GM23248 (cell line): Measurements from ENCODE around the gene RNLS. TPM values are rescaled to one million over a fixed set of nuclear protein-coding genes. Genes with fewer than 3 reads are reported as not detected.
"Not testable (repeated sequence)": the region's sequence is repeated elsewhere in the genome, so short reads cannot be mapped to it uniquely, and the experiment has no call there.

Experiments used
- DNase-seq: peaks from one replicate; pipeline ENCODE4 v3.0.0-alpha.2; 2015
- H2AFZ ChIP-seq: fragments of 200-600 bp; sonication (generic); 2 replicates; pipeline ENCODE4 v1.6.1; 2016; ENCODE audit warnings: antibody characterized with exemption
- H3F3A ChIP-seq: fragments of 200-600 bp; sonication (generic); 2 replicates; pipeline ENCODE4 v1.6.1; 2016; ENCODE audit warnings: mild to moderate bottlenecking, antibody characterized with exemption, mixed run types; ENCODE audit not compliant: insufficient read depth
- H3K27ac ChIP-seq: fragments of 200-600 bp; sonication (generic); 2 replicates; pipeline ENCODE4 v1.5.1; 2016; ENCODE audit warnings: mild to moderate bottlenecking
- H3K27me3 ChIP-seq: fragments of 200-600 bp; sonication (generic); replicated peaks from 2 replicates; pipeline ENCODE4 v1.6.1; 2016; ENCODE audit warnings: mild to moderate bottlenecking; ENCODE audit not compliant: insufficient read depth
- H3K36me3 ChIP-seq: fragments of 200-600 bp; sonication (generic); 2 replicates; pipeline ENCODE4 v1.6.1; 2016; ENCODE audit warnings: low read depth, mild to moderate bottlenecking
- H3K4me1 ChIP-seq: fragments of 200-600 bp; sonication (generic); 2 replicates; pipeline ENCODE4 v1.6.1; 2016; ENCODE audit warnings: mild to moderate bottlenecking; ENCODE audit not compliant: insufficient read depth
- H3K4me2 ChIP-seq: fragments of 200-600 bp; sonication (generic); one replicate; pipeline ENCODE4 v1.6.1; 2016; ENCODE audit warnings: mild to moderate bottlenecking; ENCODE audit not compliant: unreplicated experiment
- H3K4me3 ChIP-seq: fragments of 200-600 bp; sonication (generic); 2 replicates; pipeline ENCODE4 v1.5.1; 2016; ENCODE audit warnings: mild to moderate bottlenecking
- H3K79me2 ChIP-seq: fragments of 200-600 bp; sonication (generic); 2 replicates; pipeline ENCODE4 v1.6.1; 2016; ENCODE audit warnings: mild to moderate bottlenecking; ENCODE audit not compliant: insufficient read depth
- H3K9ac ChIP-seq: fragments of 200-600 bp; sonication (generic); 2 replicates; pipeline ENCODE4 v1.6.1; 2016; ENCODE audit warnings: mild to moderate bottlenecking
- H3K9me2 ChIP-seq: fragments of 200-600 bp; sonication (generic); 2 replicates; pipeline ENCODE4 v1.6.1; 2016; ENCODE audit warnings: mixed run types, mild to moderate bottlenecking, moderate library complexity; ENCODE audit not compliant: insufficient read depth
- H3K9me3 ChIP-seq: fragments of 200-600 bp; sonication (generic); one replicate; pipeline ENCODE4 v1.6.1; 2017; ENCODE audit warnings: low read depth
- H4K20me1 ChIP-seq: fragments of 200-600 bp; sonication (generic); 2 replicates; pipeline ENCODE4 v1.6.0; 2016; ENCODE audit not compliant: insufficient read depth
- EZH2 ChIP-seq: fragments of 200-600 bp; sonication (generic); IDR thresholded peaks from 2 replicates; pipeline ENCODE4 v1.6.1; 2018; ENCODE audit warnings: antibody characterized with exemption, mild to moderate bottlenecking; ENCODE audit not compliant: insufficient read depth, poor library complexity, severe bottlenecking
- EZH2phosphoT487 ChIP-seq: fragments of 200-600 bp; sonication (generic); IDR thresholded peaks from 2 replicates; pipeline ENCODE4 v1.6.1; 2018; ENCODE audit warnings: antibody characterized with exemption, moderate library complexity, mild to moderate bottlenecking, low read depth; ENCODE audit not compliant: insufficient read depth
- WGBS, 2 experiments: methylation state at CpG; one replicate each; pipeline ENCODE4 v1.1.6; 2015 to 2017; ENCODE audit warnings: low lambda C conversion rate in 2 of 2, low coverage in 1 of 2; ENCODE audit errors: missing lambda C conversion rate in 2 of 2; 5-methylcytosine and 5-hydroxymethylcytosine counted together
- in situ Hi-C: fragments of 300-500 bp; cut with MboI; formaldehyde crosslinking; loops from 2 replicates; pipeline ENCODE4 v1.15.0; 2020
- polyA plus RNA-seq: library from polyadenylated mRNA; unstranded; fragments of >200 nt; fragmentation: Nextera tagmentation; extraction: Ambion mirVana; gene quantifications from 2 replicates; pipeline ENCODE4 v1.2.1, GENCODE V29; 2016
- total RNA-seq: library from RNA; depleted of rRNA; stranded (reverse); fragments of >200 nt; shearing (Covaris generic); gene quantifications from 2 replicates; pipeline ENCODE4 v1.2.3, GENCODE V29; 2014

The RNLS gene
- total and polyA plus RNA-seq, 2 experiments from 2014 or later, result 11.5 to 23.1 TPM

- 83 to 93% methylated on average over 3 of the region's 3 CpGs for WGBS, 2 experiments
- in situ Hi-C loops, result no loop called here
- Histone ChIP-seq H3K4me2 (no peak overlapping the region), H3K4me1 (no peaks in the 10 kb centered on the region), H3K4me3 (no peak overlapping the region), H3K9me2 (peaks cover 5% of the 10 kb centered on the region; the same call in 1 of the 2 replicates), H3K9me3 (no peaks in the 10 kb centered on the region), H4K20me1 (no peaks in the 10 kb centered on the region), H3K9ac (no peak overlapping the region), H3K27ac (no peak overlapping the region), H3K79me2 (no peaks in the 10 kb centered on the region), H3F3A (no peaks in the 10 kb centered on the region), H2AFZ (no peak overlapping the region), H3K27me3 (no peaks in the 10 kb centered on the region), H3K36me3 (no peaks in the 10 kb centered on the region)
- TF ChIP-seq EZH2, result no peak
- TF ChIP-seq EZH2phosphoT487, result no peak
- no peak for DNase-seq
These were observed 273.8 kb downstream of the RNLS start for GRCh38 chr10:88309365-88309764.

GRCh38 chr10:88308361-88308760, 274.8 kb downstream of the RNLS start:
- H3K27ac ChIP-seq, H4K20me1 ChIP-seq, H3F3A ChIP-seq, H3K36me3 ChIP-seq, H3K9ac ChIP-seq, H3K79me2 ChIP-seq, DNase-seq, H3K27me3 ChIP-seq, H2AFZ ChIP-seq, H3K4me3 ChIP-seq, H3K9me3 ChIP-seq, H3K4me1 ChIP-seq, in situ Hi-C loops, H3K4me2 ChIP-seq, H3K9me2 ChIP-seq: not testable (repeated sequence)
- 42 to 43% methylated on average over 2 of the region's 2 CpGs for WGBS, 2 experiments

- Histone ChIP-seq H3K27ac (no peak overlapping the region), H3K27me3 (no peaks in the 10 kb centered on the region), H3K9me2 (no peaks in the 10 kb centered on the region), H3K4me3 (no peak overlapping the region), H4K20me1 (no peaks in the 10 kb centered on the region), H3K9me3 (no peaks in the 10 kb centered on the region), H3F3A (no peaks in the 10 kb centered on the region), H3K4me2 (no peak overlapping the region), H2AFZ (no peak overlapping the region), H3K36me3 (no peaks in the 10 kb centered on the region), H3K9ac (no peak overlapping the region), H3K79me2 (no peaks in the 10 kb centered on the region), H3K4me1 (no peaks in the 10 kb centered on the region)
- no peak for TF ChIP-seq EZH2
- no peak for TF ChIP-seq EZH2phosphoT487
- in situ Hi-C loops, result no loop called here
- DNase-seq, result no peak
These were observed 283.3 kb downstream of the RNLS start for GRCh38 chr10:88299787-88300186.

GRCh38 chr10:88297103-88297502, 286.0 kb downstream of the RNLS start:
- in situ Hi-C loops, result no loop called here
- WGBS, 2 experiments, result 65 to 69% methylated on average over 3 of the region's 3 CpGs
- Histone ChIP-seq H3K27ac (no peak overlapping the region), H3K9me3 (no peaks in the 10 kb centered on the region), H3K9me2 (no peaks in the 10 kb centered on the region), H2AFZ (no peak overlapping the region), H4K20me1 (no peaks in the 10 kb centered on the region), H3K4me3 (no peak overlapping the region), H3K4me1 (no peaks in the 10 kb centered on the region), H3F3A (no peaks in the 10 kb centered on the region), H3K79me2 (no peaks in the 10 kb centered on the region), H3K27me3 (no peaks in the 10 kb centered on the region), H3K9ac (no peak overlapping the region), H3K4me2 (no peak overlapping the region), H3K36me3 (no peaks in the 10 kb centered on the region)
- TF ChIP-seq EZH2phosphoT487 (no peak), EZH2 (no peak)
- no peak for DNase-seq

GRCh38 chr10:88293651-88294230, 289.4 kb downstream of the RNLS start:
- DNase-seq, result no peak
- H2AFZ ChIP-seq, result no peak overlapping the region
- H3K4me3 ChIP-seq, result no peak overlapping the region
- no peaks in the 10 kb centered on the region for H3K4me1 ChIP-seq
- WGBS, 2 experiments, result 92 to 93% methylated on average over 3 of the region's 3 CpGs
- no peak overlapping the region for H3K9ac ChIP-seq
- no peaks in the 10 kb centered on the region for H3K79me2 ChIP-seq
- H3F3A ChIP-seq, result peaks cover 6% of the 10 kb centered on the region; the same call in 1 of the 2 replicates
- no peaks in the 10 kb centered on the region for H3K27me3 ChIP-seq
- no peaks in the 10 kb centered on the region for H3K9me3 ChIP-seq
- no peak overlapping the region for H3K27ac ChIP-seq
- H3K9me2 ChIP-seq, result no peaks in the 10 kb centered on the region
- in situ Hi-C loops, result no loop called here
- no peak for TF ChIP-seq EZH2phosphoT487
- no peak for TF ChIP-seq EZH2
- no peaks in the 10 kb centered on the region for H3K36me3 ChIP-seq
- no peak overlapping the region for H3K4me2 ChIP-seq
- no peaks in the 10 kb centered on the region for H4K20me1 ChIP-seq
